Muscle layer of duodenum (tissue), 2 donors: Measurements from ENCODE around the gene RIPK4.

Experiments used
- H3K27ac ChIP-seq: one replicate; pipeline ENCODE4 v1.7.0; 2013; ENCODE audit warnings: mild to moderate bottlenecking, low read length
- H3K27me3 ChIP-seq: one replicate; pipeline ENCODE4 v1.7.0; 2013; ENCODE audit warnings: low read depth, mild to moderate bottlenecking, control low read depth, low read length
- H3K36me3 ChIP-seq, 2 donors: one replicate each; pipeline ENCODE4 v1.7.0; 2013; ENCODE audit warnings: low read length in 2 of 2, control low read depth in 1 of 2, mild to moderate bottlenecking in 1 of 2; ENCODE audit not compliant: insufficient read depth in 2 of 2, control insufficient read depth in 1 of 2
- H3K4me1 ChIP-seq, 2 donors: one replicate each; pipeline ENCODE4 v1.7.0; 2013; ENCODE audit warnings: low read length in 2 of 2, mild to moderate bottlenecking in 2 of 2, control low read depth in 1 of 2, moderate library complexity in 1 of 2; ENCODE audit not compliant: insufficient read depth in 2 of 2, control insufficient read depth in 1 of 2
- H3K4me3 ChIP-seq, 2 donors: one replicate each; pipeline ENCODE4 v1.7.0; 2013; ENCODE audit warnings: low read length in 2 of 2, low read depth in 1 of 2, mild to moderate bottlenecking in 1 of 2
- H3K9me3 ChIP-seq, 2 donors: one replicate each; pipeline ENCODE4 v1.7.0; 2013; ENCODE audit warnings: low read length in 2 of 2, control low read depth in 1 of 2, mild to moderate bottlenecking in 1 of 2; ENCODE audit not compliant: control insufficient read depth in 1 of 2
- donor health status: healthy.

The RIPK4 gene

GRCh38 chr21:41766883-41767605 is at the start of gene RIPK4:
RIPK4 (minus strand) TSS chr21:41767052; CDS start chr21:41767041, 11 bp downstream.
- Histone ChIP-seq H3K27ac (peak within 1 kb of the TSS; percentile 49), H3K9me3 (no peaks in the 10 kb centered on the region), H3K4me1 (peaks cover 1 to 33% of the 10 kb centered on the region in 2 donors), H3K36me3 (no peaks in the 10 kb centered on the region), H3K27me3 (peaks cover 70% of the 10 kb centered on the region), H3K4me3 (peak within 1 kb of the TSS; percentile 45 to 57)

DNA sequence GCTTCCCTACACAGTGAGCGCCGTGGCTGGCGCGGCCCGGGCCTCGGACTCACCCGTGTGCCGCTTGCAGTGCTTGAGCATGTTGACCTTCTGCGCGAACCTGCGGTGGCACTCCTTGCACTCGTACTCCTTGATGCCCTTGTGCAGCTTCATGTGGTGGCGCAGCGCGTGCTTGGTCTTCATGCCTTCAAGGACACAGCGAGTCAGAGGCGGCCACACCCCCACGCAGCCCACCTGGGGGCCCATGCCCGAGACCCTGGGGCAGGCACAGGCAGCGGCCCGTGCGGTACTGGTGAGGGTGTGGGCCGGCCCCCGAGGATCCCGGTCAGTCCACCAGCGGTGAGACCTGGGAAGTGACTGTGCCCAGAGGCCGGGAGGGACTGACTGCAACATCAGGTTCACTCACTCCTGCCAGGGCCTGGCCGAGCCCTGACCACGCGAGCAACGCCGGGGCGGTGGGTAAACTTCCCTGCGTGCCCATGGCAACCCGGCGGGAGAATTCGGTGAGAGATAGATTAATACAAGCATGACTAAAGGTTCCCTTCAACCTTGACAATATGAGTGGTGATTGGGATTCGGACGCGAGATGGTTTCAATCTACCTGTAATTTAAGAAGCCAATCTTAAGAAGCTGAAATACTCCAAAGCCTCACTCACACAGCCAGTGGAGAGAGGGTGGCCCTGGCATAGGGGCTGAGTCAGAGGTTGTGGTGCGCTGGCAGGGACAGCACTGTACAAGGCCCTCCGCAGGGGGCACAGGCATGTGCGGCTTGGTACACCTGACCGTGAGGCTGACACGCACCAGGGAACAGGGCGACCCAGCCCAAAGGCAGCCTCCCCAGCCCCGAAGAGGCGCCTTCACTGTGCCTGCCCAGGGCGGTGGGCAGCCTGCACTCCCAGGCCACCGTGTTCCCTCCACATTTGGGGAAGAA is 49.1 kb upstream of the RIPK4 start:
- Histone ChIP-seq H3K27me3 (no peaks in the 10 kb centered on the region), H3K27ac (no peak overlapping the region), H3K9me3 (no peaks in the 10 kb centered on the region), H3K36me3 (peaks cover 13 to 58% of the 10 kb centered on the region in 2 donors), H3K4me1 (peaks cover 0 to 7% of the 10 kb centered on the region in 2 donors), H3K4me3 (no peak overlapping the region)

DNA sequence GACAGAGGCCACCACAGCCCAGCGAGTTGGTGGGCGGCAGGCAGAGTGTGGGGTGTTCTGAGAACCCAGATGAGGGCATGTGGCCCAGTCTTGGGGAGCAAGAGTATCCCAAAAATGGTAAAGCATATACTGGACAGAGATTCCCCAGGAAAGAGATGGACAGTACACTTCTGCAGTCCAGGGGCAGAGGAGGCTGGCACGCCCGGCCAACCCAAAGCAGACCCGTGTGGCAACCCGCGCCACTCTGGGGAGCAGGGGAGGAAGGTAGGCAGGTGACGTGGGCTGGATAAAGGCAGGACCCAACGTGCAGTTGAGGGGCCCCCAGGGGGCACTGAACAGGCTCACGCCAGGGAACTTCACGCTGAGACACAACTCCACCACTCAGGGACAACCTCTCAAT is 46.4 kb upstream of the RIPK4 start:
- H3K27me3 ChIP-seq = no peaks in the 10 kb centered on the region
- peaks cover 0 to 7% of the 10 kb centered on the region in 2 donors for H3K4me1 ChIP-seq
- no peaks in the 10 kb centered on the region for H3K9me3 ChIP-seq
- H3K4me3 ChIP-seq = no peak overlapping the region
- H3K36me3 ChIP-seq = peaks cover 23 to 52% of the 10 kb centered on the region in 2 donors
- no peak overlapping the region for H3K27ac ChIP-seq

DNA sequence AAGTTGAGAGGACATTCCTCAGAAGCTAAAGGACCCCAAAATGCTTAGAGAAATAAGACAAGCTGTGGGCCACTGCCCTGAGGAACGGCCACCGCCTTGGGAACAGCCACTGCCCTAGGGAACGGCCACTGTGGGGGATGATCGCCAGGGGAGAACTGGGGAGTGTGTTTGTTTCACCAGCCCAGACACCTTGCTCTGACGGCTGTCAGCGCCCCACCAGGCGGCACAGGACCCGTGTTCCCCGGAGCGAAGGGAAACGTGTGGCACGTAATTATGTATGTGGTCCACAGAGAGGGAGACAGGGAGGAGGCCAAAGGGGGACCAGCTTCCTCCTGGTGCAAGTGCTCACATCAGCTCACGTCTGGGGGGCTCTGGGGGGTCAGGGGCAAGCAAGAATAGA is 45.8 kb upstream of the RIPK4 start:
- H3K27ac ChIP-seq = no peak overlapping the region
- peaks cover 23 to 57% of the 10 kb centered on the region in 2 donors for H3K36me3 ChIP-seq
- H3K9me3 ChIP-seq = no peaks in the 10 kb centered on the region
- peaks cover 0 to 7% of the 10 kb centered on the region in 2 donors for H3K4me1 ChIP-seq
- no peak overlapping the region for H3K4me3 ChIP-seq
- H3K27me3 ChIP-seq = no peaks in the 10 kb centered on the region

GRCh38 chr21:41810597-41810932 is 43.7 kb upstream of the RIPK4 start:
- H3K36me3 ChIP-seq = peaks cover 23 to 52% of the 10 kb centered on the region in 2 donors
- no peaks in the 10 kb centered on the region for H3K9me3 ChIP-seq
- H3K27me3 ChIP-seq = no peaks in the 10 kb centered on the region
- H3K4me1 ChIP-seq = no peaks in the 10 kb centered on the region
- no peak overlapping the region for H3K27ac ChIP-seq
- H3K4me3 ChIP-seq = no peak overlapping the region

DNA sequence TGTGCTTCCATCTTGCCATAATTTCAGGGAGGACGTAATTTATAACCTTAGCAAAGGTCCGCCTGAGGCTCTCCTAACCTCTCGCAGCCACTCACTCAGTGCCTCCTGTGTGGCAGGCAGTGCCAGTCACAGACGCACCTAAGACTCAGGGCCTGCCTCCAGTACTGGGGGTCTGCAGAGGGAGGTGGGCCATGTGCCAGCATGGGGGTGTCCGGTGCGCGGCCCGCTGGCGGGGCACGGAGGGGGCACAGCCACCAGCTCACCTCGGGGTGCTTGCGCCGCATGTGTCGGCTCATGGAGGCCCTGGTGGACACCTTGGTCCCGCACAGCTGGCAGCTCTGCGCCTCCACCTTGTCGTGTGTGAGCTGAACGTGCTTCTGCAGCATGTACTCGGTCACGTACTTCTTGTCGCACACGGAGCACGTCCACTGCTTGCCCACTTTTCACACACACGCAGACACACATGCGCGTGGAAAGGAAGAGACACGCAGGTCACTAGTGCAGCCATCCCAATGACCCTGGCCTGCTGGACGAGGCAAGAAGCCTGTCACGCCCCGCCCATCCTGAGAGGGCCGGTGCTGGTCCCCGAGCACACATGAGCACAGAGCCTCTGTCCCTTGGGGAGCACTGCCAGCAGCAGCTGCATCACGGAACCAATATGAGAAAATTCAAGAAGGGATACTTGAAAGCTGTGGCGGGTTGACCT is 43.2 kb upstream of the RIPK4 start:
- Histone ChIP-seq H3K36me3 (peaks cover 19 to 46% of the 10 kb centered on the region in 2 donors), H3K4me1 (no peaks in the 10 kb centered on the region), H3K27ac (no peak overlapping the region), H3K4me3 (no peak overlapping the region), H3K9me3 (no peaks in the 10 kb centered on the region), H3K27me3 (no peaks in the 10 kb centered on the region)

DNA sequence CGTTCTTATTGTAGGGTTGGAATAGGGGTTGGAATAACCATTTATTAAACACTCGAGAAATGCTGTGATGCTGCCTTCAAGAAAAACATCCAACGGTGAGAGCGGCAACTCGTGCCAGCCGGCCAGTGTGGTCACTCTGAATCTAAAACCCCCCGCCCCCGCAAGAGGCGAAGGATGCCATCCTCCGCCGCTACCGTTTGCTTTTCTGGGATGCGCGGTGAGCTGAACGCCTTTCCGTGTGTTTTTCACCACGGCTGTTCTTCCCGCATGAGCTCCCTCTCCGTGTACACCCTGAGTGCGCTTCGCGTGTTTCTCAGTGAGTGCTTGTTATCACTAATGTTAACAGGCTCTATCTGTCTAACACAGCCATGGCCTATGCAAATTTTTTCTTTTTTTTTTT is 42.0 kb upstream of the RIPK4 start:
- H3K4me3 ChIP-seq = no peak overlapping the region
- no peak overlapping the region for H3K27ac ChIP-seq
- H3K36me3 ChIP-seq = peaks cover 17 to 40% of the 10 kb centered on the region in 2 donors
- no peaks in the 10 kb centered on the region for H3K9me3 ChIP-seq
- H3K4me1 ChIP-seq = no peaks in the 10 kb centered on the region
- no peaks in the 10 kb centered on the region for H3K27me3 ChIP-seq

DNA sequence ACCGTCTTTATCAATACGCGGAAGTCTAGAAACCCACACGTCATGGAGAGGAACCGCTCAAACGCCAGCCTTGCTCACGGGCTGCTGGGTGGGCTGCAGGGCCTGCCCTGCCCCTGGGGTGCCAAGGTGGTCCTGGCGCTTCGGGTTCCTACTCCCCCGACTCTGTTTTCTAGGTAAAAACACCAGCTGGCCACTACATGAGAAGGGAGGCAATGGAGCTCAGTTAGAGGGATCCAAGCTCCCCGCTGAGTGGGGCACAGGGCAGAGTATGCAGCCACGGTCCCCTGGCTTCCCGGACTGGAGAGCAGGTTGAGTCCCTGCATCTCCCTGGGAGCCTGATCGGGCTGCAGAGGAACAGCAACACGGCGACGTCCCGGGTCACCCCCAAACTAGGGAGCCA is 41.2 kb upstream of the RIPK4 start:
- no peaks in the 10 kb centered on the region for H3K9me3 ChIP-seq
- H3K27ac ChIP-seq = no peak overlapping the region
- no peaks in the 10 kb centered on the region for H3K27me3 ChIP-seq
- H3K4me3 ChIP-seq = no peak overlapping the region
- peaks cover 17 to 34% of the 10 kb centered on the region in 2 donors for H3K36me3 ChIP-seq
- peaks cover 0 to 5% of the 10 kb centered on the region in 2 donors for H3K4me1 ChIP-seq

- no peak overlapping the region for H3K4me3 ChIP-seq
- no peak overlapping the region for H3K27ac ChIP-seq
- peaks cover 0 to 7% of the 10 kb centered on the region in 2 donors for H3K4me1 ChIP-seq
- peaks cover 10 to 28% of the 10 kb centered on the region in 2 donors for H3K36me3 ChIP-seq
- no peaks in the 10 kb centered on the region for H3K9me3 ChIP-seq
- H3K27me3 ChIP-seq = no peaks in the 10 kb centered on the region
Measured at GRCh38 chr21:41806773-41807172, 39.9 kb upstream of the RIPK4 start.

- Histone ChIP-seq H3K27me3 (no peaks in the 10 kb centered on the region), H3K4me3 (no peak overlapping the region), H3K9me3 (no peaks in the 10 kb centered on the region), H3K27ac (no peak overlapping the region), H3K4me1 (peaks cover 0 to 7% of the 10 kb centered on the region in 2 donors), H3K36me3 (peaks cover 14 to 31% of the 10 kb centered on the region in 2 donors)
Measured at GRCh38 chr21:41805643-41806042, 38.8 kb upstream of the RIPK4 start.

- no peaks in the 10 kb centered on the region for H3K9me3 ChIP-seq
- no peaks in the 10 kb centered on the region for H3K27me3 ChIP-seq
- no peak overlapping the region for H3K4me3 ChIP-seq
- no peak overlapping the region for H3K27ac ChIP-seq
- peaks cover 0 to 7% of the 10 kb centered on the region in 2 donors for H3K4me1 ChIP-seq
- H3K36me3 ChIP-seq = peaks cover 13 to 31% of the 10 kb centered on the region in 2 donors
Measured at GRCh38 chr21:41805038-41805437, 38.2 kb upstream of the RIPK4 start.
